NCI-H345 treated with DMSO at 0.1 percent for 48 hours (cell line): Measurements from ENCODE around the gene VSTM2L.
"Not testable (repeated sequence)": the region's sequence is repeated elsewhere in the genome, so short reads cannot be mapped to it uniquely, and the experiment has no call there.

Experiments used
- DNase-seq: peaks from one replicate; lab custom pipeline; 2025; ENCODE audit not compliant: unreplicated experiment; lab: John Stamatoyannopoulos, UW

Gene VSTM2L, protein sequence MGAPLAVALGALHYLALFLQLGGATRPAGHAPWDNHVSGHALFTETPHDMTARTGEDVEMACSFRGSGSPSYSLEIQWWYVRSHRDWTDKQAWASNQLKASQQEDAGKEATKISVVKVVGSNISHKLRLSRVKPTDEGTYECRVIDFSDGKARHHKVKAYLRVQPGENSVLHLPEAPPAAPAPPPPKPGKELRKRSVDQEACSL

DNA sequence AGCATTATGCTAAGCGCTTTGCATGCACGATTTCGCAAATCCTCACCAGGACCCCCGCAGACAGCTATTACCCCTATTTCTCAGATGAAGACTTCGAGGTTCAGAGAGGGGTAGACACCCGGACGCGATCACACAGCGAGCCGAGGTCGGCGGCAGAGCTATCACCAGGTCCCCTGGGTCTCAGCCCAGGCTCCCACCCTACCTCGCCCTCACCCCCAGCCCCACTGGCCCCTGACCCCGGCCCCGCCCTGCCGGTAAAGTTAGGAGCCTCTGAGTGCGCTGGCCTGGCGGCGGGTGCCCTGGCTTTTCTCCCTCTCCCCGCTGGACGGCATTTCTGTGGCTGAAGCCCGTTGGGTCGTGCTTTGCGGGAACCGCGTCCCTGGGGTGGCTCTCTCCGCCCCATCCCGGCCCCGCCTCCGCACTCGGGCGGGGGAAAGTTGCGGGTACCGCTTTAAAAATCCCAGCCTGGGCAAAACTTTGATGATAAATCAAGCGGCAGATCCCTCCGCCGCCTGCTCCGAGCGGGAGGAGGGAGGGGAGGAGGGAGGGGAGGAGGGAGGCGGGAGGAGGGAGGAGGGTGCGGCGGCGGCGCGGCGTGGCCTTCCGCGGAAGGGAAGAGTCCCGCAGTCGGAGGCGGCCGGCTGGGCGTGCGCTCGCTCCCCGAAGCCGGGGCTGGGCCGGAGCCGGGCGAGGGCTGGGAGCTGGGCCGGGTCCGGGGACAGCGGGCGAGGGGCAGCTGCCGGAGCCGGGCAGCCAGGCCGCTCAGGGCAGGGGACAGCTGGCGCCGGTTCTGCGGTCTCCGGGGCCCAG is at the start of gene VSTM2L:
Gene VSTM2L, plus strand, starts transcription at position 624 of the 810 bp plus-strand sequence. CDS start 224 bp downstream, outside the sequence.
- no peak for DNase-seq

DNA sequence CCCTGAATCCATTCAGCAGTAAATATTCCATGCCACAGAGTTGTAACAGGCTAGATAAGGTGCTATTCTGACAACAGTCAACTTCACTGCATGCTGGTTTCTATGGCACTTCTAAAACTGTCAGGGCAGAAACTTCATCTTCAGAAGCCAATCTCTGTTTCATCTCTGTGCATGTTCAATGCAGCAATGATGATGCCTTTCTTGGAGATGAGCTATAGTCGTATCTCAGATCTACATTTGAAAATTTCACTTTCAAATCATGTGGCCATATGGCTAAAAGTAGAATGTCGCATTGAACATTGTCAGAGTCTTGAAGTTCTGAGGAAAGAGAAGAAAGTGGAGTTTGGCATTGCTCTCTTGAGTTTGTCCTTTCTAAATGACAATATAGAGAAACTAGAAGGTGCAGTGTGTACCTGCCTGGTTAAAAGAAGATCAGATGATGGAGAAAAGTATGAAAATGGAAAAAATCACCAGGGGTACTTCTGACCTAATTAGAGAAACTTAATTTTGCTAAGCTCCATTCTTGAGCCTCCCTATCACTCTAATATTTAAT is 49.0 kb upstream of the VSTM2L start:
- no peak for DNase-seq

DNA sequence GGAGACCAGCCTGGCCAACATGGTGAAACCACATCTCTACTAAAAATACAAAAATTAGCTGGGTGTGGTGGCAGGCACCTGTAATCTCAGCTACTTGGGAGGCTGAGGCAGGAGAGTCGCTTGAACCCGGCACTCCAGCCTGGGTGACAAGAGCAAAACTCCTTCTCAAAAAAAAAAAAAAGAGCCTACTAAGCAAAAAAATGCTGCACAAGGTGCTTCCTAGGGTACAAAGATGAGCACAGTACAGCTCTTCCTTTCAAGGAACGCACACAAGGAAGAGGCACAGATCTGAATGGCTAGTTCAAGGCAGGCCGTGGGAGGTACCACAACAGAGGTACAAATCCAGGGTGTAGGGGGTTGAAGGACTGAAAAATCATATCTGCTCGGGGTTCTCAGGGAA is 46.9 kb upstream of the VSTM2L start:
- DNase-seq = not testable (repeated sequence)

DNA sequence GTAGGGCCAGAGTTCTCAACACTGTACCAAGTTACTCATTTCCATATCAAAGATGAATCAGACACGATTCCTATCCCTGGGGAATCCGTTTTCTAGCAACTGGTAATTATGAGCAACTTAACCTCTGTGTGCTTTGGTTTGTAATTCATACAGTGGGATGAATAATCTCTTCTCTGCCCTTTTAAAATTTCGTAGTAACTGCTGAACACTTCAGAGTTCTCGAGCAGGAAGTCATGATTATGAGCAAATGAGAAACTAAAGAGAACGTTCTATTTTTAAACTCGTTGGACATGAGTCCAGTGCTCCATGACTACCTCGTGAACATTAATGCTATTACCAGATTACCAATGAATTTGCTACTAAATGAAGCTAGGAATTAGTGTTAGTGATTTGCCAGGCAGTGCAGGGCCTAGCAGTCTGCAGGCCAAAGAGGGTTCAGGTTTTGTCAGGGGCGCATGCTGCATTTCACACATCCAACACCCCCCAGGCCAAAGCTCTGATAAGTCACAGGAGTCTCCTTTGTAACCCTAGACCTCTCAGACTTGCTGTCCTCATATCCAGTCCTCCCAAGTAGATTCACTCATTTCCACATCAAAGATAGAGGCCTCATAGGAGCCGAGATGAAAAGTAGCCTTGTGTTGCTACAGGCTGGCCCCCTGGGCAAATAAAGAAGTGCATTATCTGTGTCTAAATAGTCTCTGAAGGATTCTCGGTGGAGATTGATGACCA is 45.8 kb upstream of the VSTM2L start:
- no peak for DNase-seq

DNA sequence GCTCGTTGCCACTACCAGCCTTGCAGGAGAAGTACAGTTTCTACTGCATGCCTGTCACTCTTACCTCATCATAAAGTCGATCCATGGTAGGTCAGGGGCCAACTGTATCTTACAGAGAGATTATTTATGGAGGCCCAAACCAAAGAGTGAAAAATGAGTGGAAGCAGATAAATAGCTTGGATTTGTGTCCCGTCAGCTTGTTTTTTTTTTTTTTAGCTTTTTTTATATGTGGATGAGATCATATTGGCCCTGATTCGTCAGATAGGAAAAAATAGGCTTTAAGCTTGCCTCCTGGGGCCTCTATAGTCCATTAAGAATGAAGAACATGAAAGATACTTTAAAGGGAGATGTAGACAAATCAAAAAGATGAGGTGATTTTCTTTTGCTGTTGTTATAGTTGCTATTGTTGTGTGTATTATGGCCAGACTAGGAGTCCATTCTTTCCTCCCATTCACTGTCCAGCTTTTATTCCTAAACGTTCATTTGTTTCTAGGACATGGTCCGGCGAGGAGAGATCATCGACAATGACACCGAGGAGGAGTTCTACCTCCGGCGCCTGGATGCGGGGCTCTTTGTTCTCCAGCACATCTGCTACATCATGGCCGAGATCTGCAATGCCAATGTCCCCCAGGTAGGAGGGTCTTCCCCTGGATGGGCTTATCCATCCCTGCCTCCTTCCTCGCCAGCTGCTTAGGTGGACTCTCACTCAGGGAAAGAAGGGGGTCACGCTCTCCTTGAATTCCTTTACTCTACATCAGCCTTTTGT is 43.3 kb upstream of the VSTM2L start:
- no peak for DNase-seq

DNA sequence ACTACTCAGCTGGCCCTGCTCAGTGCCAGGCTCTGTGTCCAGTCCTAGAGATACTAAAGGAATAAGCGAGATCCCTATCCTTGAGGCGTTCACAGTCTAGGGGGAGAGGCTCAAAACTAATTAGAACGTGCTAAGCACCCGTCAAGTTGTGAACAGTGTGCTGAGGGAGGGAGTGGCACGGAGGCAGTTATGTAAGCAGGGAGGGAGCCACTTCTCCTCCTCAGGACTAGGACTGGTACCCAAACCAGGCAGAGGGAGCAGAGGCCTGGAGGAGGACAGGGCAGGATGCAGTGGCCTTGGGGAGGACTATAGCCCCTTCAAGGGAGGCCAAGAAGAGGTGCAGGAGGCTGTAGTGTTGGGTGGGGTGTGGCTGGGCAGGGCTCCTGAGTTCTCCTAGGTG is 39.6 kb upstream of the VSTM2L start:
- no peak for DNase-seq

DNA sequence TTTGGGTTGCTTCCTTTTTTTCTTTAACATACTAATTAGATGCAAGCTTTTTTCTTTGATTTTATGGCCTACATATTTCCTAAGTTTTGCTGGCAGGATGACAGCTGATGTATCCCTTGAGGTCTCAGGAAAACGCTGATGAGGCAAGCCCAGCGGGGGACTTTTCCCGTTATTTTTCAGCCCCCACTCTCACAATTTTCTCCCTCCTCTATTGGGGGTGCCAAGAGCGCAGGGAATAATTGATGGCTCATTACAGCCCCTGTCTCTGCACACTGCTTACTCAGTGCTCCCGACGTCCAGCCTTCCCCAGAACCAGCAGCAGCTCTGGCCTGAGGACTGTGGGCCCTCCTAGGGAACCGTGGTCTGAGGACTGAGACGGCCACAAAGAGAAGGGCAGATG is 38.6 kb upstream of the VSTM2L start:
- DNase-seq = no peak

DNA sequence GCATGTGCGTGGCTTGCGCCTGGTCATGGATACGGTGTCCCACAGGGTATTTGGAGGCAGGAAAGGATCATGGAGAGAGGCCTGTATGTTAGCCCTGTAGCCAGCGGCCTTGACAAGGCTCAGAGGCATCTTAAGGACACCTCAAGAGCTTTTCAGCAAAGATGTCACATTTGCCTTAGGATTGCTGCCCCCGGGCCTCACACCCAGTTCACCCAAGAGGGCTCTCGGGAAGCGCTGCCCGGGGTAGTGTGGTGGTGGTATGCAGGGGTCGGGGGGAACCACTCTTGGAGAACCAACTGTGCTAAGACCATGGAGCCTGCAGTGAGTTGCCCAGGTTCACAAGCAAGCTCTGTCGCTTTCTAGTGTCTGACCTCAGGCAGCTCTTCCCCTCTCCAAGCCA is 36.9 kb upstream of the VSTM2L start:
- no peak for DNase-seq

DNA sequence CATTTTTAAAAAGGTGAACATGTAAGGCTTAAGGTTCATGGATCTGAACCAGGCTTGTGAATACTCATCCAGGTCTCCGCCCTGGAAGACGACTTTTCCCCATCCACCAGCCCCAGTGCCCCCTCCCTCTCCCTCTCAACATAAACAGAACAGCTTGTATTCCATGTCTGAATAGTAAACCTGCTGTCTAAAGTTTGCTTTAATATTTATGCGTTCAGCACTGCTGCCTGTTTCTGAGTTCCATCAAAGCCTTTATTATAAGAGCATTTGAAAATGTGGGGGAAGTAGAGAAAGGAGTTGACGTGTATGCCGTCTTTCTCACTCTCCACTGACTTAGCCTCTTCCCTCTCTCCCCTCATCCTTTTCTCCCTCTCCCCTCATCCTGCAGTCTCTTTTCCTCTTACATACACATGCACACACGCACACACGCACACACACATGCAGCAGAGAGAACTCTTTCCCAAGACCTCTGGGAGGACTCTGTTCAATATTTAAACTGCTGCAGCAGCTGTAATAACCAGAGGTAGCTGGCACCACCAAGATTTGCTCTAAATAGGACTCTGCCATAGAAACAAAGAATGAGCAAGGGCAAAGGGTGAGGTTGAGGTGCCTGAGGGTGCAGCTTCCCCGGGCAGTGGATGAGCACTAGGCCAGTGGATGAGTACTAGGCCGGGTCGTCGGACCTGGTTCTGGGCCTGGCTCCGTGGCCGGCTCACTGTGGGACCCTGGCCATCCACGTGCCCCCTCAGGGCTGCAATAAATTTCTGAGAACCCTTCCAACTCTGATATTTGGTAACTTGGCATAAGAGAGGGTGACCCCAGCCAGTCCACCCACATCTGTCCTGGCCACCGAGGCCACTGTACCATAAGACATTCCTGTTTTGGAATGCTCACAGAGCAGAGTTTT is 35.4 kb upstream of the VSTM2L start:
- DNase-seq = no peak

DNA sequence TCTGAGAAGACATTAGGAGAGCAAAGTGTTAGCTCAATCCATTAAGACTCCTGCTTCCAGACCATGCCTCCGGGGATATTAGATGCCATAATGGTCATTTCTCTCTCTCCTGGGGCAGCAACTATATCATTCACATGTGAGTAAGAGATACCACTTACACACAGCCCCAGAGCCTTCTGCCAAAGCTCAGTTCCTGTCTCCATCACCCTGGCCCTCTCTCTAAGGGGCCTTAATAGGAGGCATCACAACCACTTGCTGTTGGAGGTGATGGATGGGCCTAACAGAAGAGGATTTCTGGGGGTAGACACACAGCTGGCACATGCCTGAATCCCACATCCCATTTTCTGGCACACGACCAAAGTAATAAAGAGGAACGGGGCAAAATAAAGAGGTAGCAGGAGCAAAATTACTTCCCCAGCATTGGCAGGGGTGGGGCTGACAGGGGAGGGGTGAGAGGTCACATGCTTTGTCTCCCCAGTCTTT is 34.0 kb upstream of the VSTM2L start:
- DNase-seq = no peak

DNA sequence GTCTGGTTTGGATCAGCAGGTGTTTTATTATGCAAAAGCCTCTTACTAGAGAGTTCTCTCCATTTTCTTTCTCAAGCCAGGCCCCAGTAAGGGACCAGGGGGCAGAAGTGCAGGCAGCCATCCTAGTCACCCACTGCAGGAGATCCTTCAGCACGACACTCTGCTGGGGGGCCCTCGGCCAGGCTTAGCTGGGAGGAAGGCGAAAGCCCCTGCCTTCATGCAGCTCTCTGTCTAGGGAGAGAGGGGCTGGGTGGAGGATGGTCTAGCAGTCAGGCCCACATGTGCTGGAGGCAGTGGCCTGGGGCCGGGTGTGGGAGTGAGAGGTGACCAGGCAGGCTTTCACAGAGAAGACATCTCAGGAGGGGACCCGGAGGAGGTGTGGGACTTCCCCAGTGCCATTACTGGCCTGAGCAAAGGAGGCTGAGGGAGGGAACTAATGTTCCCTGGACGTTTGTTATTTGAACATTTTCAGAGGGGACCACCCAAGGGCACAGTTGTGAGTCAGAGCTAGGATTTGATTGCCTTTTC is 33.5 kb upstream of the VSTM2L start:
- no peak for DNase-seq

DNA sequence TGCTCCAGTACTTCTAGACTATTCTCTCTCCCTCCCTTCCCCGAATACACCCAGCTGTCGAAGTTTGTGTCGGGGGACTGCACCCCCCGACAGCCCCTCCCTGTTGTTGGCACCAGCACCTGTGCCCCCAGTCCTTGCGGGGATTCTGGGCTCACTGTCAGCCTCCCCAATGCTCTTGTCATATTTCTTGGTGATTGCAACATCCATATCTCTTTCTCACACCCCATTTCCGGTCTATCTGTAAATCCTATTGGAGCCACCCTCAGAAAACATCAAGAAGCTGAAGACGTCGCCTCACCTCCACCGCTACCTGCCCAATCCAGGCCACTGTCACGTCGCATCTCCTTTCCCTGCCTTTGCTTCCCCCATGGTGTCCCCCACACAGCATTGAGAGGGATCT is 32.6 kb upstream of the VSTM2L start:
- no peak for DNase-seq

DNA sequence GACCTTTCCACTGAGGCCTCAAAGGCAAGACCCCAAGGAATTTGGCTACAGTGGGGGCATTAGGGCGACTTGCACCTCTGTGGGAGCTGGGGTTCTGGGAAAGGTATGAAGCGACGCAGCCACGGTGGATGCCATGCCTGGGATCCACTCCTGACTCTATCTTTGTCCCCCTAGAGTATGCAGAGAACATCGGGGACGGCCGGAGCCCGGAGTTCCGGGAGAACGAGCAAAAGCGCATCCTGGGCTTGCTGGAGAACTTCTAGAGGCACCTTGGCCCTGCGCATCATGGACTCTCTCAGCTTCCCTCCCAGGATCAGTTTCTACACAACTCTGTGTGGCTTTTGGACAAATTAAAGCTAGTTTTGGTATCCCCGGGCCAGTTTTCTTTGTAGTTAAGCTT is 31.2 kb upstream of the VSTM2L start:
- DNase-seq = no peak

DNA sequence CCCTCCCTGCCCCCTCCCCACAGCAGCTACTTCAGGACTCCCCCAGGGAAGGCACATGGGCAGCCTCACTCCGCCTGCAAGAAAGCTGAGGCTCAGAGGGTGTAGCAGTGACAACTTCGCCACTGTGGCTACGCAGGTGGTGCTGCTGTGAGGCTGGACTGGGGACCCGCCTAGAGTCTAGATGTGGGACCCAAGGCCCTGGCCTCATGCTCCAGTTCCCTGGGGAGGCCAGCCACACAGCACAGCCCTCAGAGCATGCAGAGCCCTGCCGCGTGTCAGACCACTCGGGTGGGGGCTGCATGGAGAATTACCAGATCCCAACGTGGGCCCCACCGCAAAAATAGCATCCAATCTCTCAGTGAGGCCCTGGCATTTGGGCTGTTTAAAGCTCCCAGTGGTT is 30.8 kb upstream of the VSTM2L start:
- no peak for DNase-seq

DNA sequence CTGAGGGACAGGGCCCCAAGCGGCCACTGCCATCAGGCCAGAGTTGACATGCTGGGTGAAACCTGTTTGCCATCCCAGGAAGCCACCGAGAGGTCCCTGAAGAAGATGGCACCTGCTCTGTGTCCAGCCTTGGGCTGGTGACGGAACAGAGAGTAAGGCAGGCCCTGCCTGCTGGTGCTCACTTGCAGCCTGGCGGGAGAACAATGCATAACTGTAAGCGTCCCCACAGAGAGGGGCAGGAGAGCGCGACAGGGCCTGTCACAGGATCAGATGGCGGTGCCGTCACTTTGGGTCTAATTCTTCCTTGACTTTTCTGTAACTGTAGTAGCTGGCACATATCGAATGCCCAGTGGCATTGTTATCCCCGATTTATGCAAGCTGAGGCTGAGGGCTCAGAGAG is 29.0 kb upstream of the VSTM2L start:
- DNase-seq = no peak

DNA sequence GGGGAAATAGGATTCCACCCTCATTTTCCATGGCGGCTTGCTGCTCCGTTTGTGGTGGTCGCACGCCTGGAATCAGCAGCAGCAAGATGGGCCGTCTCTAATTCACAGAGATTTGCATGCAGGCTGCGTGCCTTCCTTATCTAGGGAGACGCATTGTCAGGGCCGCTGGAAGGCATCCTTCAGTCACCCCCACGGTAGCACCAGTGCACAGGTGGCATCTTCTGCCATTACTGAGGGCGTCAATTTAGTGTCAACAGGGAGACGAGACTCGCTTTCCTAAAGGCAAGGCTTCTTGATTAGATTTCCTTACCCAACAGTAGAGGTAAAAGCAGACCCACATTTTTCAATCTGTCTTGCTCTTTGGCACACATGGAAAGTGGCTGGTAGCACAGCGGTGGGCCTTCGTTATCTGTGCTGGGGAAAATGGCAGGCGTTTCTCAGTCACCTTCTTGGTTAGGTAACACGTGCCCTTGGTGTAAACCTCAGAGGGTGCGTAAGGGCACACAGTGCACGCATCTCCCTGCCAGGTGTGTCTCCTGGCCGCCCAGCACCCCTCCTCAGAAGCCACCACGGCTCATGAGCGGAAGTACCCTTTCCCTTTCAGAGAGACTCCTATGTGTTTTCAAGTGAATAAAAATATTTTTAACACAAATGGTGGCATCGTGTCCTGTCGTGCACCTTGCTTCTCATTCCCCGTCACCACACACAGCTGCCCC is 27.3 kb upstream of the VSTM2L start:
- DNase-seq = no peak

DNA sequence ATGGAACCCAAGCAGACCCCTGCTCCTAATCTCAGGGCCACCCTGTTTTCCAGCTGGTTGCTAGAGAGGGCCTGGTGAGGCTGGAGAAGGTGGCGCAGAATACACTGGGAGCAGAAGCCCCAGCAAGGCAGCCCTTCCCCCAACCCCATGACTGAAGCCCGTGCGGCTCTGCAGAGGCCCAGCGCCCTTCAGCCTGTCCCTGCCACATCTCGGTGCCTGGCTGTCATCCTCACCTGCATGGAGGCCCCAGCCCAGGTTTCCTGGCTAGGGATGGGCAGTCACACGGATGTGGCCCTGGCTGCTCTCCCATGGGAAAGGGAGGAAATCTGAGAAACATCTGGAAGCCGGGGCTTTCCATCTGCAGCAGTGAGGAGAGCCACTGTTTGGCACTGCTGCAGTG is 26.1 kb upstream of the VSTM2L start:
- DNase-seq = no peak

DNA sequence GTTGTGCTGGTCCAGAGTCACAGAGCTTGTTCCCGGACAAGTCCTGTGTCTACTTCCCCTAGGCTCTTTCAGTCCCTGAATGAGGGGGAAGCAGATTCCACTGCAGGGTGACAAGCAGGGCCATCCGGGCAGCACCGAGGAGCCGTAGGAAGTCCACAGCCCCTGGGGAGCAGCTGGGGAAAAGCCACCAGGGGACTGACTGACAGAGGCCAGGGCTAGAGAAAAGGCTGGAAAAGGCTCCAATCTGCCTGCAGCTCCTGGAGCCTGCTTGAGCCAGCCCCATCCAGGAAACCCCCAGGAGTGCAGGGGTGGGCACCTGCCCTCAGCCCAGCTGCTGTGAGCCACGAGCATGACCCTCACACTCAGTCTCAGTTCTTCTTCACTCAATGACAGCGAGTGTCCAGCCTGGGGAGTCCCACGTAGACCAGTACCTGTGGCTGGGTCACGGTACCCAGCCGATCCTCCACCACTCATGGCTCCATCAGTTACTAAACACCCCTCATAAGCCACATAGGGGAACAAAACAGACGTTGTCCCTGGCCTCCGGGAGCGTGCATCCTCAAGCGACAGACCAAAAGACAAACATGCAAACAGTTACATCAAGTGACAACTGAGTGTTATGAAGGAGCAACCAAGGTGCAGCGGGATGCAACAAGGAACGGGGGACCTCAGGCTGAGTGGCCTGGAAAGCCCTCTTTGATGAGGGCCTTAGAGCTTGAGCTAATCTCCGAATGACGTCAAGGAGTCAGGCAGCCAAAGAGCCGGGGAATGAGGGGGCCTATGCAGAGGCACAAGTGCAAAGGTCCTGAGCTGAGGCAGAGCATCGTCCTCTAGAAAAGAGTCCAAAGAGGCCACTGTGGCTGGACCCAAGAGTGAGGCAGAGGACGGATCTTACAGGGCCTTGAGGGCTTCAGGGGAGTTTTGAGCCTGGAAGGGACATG is 24.8 kb upstream of the VSTM2L start:
- DNase-seq = no peak
